Lower leg skin (tissue), 3 donors: ENCODE data around the gene FBXO11.

ENCODE experiments used
- CTCF ChIP-seq, 3 donors: fragments of 450-650 bp; IDR thresholded peaks; one replicate each; pipeline ENCODE4 v1.5.1; 2016; ENCODE audit warnings: antibody characterized with exemption in 3 of 3, mild to moderate bottlenecking in 3 of 3, moderate library complexity in 2 of 3
- POLR2A ChIP-seq, 2 donors: fragments of 450-650 bp; IDR thresholded peaks; one replicate each; pipeline ENCODE4 v1.6.1; 2016 to 2017; ENCODE audit warnings: antibody characterized with exemption in 2 of 2, mild to moderate bottlenecking in 1 of 2, moderate library complexity in 1 of 2

DNA sequence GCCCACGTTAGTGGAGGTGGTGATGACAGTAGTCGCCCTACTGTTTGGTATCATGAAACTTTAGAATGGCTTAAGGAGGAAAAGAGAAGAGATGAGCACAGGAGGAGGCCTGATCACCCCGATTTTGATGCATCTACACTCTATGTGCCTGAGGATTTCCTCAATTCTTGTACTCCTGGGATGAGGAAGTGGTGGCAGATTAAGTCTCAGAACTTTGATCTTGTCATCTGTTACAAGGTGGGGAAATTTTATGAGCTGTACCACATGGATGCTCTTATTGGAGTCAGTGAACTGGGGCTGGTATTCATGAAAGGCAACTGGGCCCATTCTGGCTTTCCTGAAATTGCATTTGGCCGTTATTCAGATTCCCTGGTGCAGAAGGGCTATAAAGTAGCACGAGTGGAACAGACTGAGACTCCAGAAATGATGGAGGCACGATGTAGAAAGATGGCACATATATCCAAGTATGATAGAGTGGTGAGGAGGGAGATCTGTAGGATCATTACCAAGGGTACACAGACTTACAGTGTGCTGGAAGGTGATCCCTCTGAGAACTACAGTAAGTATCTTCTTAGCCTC lies 107.2 kb downstream of the FBXO11 start:
- TF ChIP-seq POLR2A (IDR thresholded peaks at IDR 0.05): no peak
- no peak for TF ChIP-seq CTCF (IDR thresholded peaks at IDR 0.05)
